ENCODE data around the gene EYA3. TPM values are rescaled to one million over a fixed set of nuclear protein-coding genes. Genes with fewer than 3 reads are reported as not detected.

Gene EYA3
- total RNA-seq, 1 donor from 2014 or later, result 25.3 TPM

DNA sequence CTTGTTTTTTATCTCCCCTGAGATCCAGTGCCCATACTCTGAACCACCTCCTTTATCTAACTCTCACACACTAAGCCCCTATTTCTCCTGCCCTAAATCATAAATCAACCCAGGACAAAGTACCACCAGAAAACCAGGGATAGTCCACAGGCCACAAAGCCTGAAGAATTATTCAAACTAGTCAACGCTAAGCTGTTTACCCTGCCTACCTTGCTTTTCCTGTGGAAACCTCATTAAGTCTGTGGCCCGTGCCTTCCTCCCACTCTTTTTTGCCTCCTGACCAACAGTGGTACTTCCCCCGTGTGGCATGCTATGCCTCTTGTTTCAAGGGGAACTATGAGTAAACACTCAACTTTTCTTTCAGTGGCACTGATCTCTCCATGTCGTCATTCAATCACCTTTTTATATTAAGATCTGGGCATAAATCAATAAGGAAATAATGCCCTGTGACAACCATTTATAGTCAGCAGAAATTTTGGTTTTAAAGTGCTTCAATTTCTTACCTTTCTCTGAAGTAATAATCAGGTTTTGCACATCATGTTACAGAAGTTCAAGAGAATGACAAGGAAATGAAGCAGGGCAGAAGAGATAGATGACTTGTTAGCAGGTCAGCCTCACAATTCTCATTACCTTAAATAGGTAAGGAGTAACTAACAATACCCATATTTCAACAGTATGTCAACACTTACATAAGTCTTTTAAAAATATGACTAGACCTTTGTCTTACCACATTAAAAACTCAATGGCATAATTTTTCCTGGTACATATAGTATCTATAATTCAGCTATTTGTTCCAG, 32.1 kb downstream of the EYA3 start:
- TF ChIP-seq, protein P1, sequence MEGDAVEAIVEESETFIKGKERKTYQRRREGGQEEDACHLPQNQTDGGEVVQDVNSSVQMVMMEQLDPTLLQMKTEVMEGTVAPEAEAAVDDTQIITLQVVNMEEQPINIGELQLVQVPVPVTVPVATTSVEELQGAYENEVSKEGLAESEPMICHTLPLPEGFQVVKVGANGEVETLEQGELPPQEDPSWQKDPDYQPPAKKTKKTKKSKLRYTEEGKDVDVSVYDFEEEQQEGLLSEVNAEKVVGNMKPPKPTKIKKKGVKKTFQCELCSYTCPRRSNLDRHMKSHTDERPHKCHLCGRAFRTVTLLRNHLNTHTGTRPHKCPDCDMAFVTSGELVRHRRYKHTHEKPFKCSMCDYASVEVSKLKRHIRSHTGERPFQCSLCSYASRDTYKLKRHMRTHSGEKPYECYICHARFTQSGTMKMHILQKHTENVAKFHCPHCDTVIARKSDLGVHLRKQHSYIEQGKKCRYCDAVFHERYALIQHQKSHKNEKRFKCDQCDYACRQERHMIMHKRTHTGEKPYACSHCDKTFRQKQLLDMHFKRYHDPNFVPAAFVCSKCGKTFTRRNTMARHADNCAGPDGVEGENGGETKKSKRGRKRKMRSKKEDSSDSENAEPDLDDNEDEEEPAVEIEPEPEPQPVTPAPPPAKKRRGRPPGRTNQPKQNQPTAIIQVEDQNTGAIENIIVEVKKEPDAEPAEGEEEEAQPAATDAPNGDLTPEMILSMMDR (IDR thresholded peaks at IDR 0.05; ENCODE audit: partially characterized antibody, unreplicated experiment), result no peak
- no peak for DNase-seq
- H3K4me3 Mint-ChIP-seq (ENCODE audit: unreplicated experiment), result no peak overlapping the region
- H3K9me3 Mint-ChIP-seq (ENCODE audit: unreplicated experiment), result no peaks in the 10 kb centered on the region
- H3K4me1 Mint-ChIP-seq (ENCODE audit: low read depth, unreplicated experiment), result peaks cover 2% of the 10 kb centered on the region
- H3K27me3 Mint-ChIP-seq (ENCODE audit: unreplicated experiment), result no peaks in the 10 kb centered on the region
- no peaks in the 10 kb centered on the region for H3K36me3 Mint-ChIP-seq (ENCODE audit: unreplicated experiment)
- H3K27ac Mint-ChIP-seq (ENCODE audit: unreplicated experiment), result no peak overlapping the region

DNA sequence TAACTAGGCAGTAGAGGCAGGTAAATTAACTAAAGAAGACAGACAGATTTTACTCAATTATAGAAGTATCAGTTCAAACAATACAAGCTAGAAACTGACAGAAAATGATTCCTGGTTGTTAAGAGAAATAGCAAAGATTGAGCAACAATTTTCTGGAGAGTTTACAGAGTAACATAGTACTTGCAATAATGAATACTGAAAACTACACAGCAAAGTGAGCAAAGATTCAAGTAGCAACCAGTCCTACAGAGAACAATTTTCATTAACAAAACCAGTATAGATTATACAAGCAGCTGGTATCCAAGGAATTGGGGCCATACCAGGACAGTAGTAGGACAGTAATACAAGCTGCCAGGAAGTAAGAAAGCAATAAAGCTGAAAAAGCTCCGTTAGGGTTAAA, 37.6 kb downstream of the EYA3 start:
- Mint-ChIP-seq H3K9me3 (ENCODE audit: unreplicated experiment) (no peaks in the 10 kb centered on the region), H3K27ac (ENCODE audit: unreplicated experiment) (no peak overlapping the region), H3K27me3 (ENCODE audit: unreplicated experiment) (no peaks in the 10 kb centered on the region), H3K36me3 (ENCODE audit: unreplicated experiment) (no peaks in the 10 kb centered on the region), H3K4me3 (ENCODE audit: unreplicated experiment) (no peak overlapping the region), H3K4me1 (ENCODE audit: low read depth, unreplicated experiment) (no peaks in the 10 kb centered on the region)
- DNase-seq, result no peak
- TF ChIP-seq, protein P1 (IDR thresholded peaks at IDR 0.05; ENCODE audit: partially characterized antibody, unreplicated experiment), result no peak

DNA sequence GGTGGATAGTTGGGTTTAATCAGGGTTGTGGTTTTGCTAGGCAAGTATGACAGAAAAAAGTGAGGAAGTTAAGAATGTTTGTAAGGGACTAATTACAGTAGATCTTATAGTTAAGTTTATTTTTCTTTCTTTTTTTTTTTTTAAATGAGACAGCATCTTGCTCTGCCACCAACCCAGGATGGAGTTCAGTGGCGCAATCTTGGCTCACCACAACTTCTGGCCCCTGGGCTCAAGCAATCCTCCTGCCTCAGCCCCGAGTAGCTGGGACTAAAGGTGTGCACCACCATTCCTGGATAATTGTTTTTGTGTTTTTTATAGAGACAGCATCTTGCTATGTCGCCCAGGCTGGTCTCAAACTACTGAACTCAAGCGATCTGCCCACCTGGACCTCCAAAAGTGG, 41.7 kb downstream of the EYA3 start:
- TF ChIP-seq, protein P1 (IDR thresholded peaks at IDR 0.05; ENCODE audit: partially characterized antibody, unreplicated experiment), result no peak
- Mint-ChIP-seq H3K27me3 (ENCODE audit: unreplicated experiment) (no peaks in the 10 kb centered on the region), H3K36me3 (ENCODE audit: unreplicated experiment) (no peaks in the 10 kb centered on the region), H3K4me1 (ENCODE audit: low read depth, unreplicated experiment) (no peaks in the 10 kb centered on the region), H3K4me3 (ENCODE audit: unreplicated experiment) (no peak overlapping the region), H3K9me3 (ENCODE audit: unreplicated experiment) (no peaks in the 10 kb centered on the region), H3K27ac (ENCODE audit: unreplicated experiment) (no peak overlapping the region)
- no peak for DNase-seq

DNA sequence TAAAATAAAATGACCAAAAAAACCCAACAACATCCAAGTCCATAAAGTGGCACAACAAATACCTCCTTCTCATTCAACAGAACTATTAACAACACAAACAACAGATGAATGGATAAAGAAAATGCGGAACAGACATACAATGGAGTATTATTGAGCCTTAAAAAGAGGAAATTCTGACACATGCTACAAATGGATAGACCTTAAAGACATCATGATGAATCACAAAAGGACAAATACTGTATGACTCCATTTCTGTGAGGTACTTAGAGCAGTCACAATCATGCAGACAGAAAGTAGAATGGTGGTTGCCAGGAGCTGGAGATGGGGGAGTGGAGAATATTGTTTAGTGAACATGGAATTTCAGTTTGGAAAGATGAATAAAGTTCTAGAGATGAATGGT, 42.6 kb downstream of the EYA3 start:
- H3K27ac Mint-ChIP-seq (ENCODE audit: unreplicated experiment), result no peak overlapping the region
- H3K36me3 Mint-ChIP-seq (ENCODE audit: unreplicated experiment), result no peaks in the 10 kb centered on the region
- no peaks in the 10 kb centered on the region for H3K4me1 Mint-ChIP-seq (ENCODE audit: low read depth, unreplicated experiment)
- DNase-seq, result no peak
- no peaks in the 10 kb centered on the region for H3K9me3 Mint-ChIP-seq (ENCODE audit: unreplicated experiment)
- no peak overlapping the region for H3K4me3 Mint-ChIP-seq (ENCODE audit: unreplicated experiment)
- TF ChIP-seq, protein P1 (IDR thresholded peaks at IDR 0.05; ENCODE audit: partially characterized antibody, unreplicated experiment), result no peak
- no peaks in the 10 kb centered on the region for H3K27me3 Mint-ChIP-seq (ENCODE audit: unreplicated experiment)

DNA sequence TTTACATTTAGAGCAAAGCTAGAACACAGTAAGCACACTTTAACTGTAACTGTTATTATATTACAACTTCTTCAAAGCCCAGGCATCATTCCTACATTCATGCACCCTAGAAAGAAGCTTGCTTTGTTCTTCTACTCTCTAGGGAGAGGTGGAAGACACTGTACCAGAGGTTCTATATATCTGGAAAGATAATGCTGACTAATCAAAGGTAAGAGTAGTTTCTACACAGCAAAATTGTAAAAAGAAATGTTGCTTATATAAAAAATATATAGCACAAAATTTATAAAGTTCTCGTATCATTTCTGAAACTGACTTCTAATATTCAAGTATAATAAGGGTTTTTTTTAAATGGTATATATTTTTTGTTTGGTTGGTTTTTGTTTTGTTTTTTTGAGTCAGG, 44.0 kb downstream of the EYA3 start:
- no peaks in the 10 kb centered on the region for H3K36me3 Mint-ChIP-seq (ENCODE audit: unreplicated experiment)
- H3K27me3 Mint-ChIP-seq (ENCODE audit: unreplicated experiment), result no peaks in the 10 kb centered on the region
- TF ChIP-seq, protein P1 (IDR thresholded peaks at IDR 0.05; ENCODE audit: partially characterized antibody, unreplicated experiment), result no peak
- no peak overlapping the region for H3K27ac Mint-ChIP-seq (ENCODE audit: unreplicated experiment)
- H3K9me3 Mint-ChIP-seq (ENCODE audit: unreplicated experiment), result no peaks in the 10 kb centered on the region
- no peak overlapping the region for H3K4me3 Mint-ChIP-seq (ENCODE audit: unreplicated experiment)
- no peak for DNase-seq
- no peaks in the 10 kb centered on the region for H3K4me1 Mint-ChIP-seq (ENCODE audit: low read depth, unreplicated experiment)

All from glutamatergic neuron (in vitro differentiated cells).